Measurements from ENCODE around the gene NRIP3.

DNA sequence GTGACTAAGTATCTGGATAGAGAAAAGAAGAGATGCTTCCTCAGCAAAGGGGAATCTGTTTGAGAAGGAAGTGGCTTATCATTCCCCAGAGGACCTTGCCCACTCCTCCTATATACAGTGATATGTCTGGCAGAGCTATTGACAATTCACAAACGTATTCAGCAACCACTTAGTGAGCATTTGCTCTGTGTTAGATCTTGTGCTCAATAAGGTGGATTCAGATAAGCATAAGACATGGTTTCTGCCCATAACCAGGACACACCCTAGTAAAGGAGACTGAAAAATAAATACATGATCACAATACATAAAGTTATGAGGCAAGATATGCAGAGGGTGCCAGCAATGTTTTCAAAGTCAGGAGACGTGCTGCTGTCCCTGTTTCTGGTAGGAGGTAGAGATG is 41.0 kb downstream of the NRIP3 start:
- TF ChIP-seq, protein P1, sequence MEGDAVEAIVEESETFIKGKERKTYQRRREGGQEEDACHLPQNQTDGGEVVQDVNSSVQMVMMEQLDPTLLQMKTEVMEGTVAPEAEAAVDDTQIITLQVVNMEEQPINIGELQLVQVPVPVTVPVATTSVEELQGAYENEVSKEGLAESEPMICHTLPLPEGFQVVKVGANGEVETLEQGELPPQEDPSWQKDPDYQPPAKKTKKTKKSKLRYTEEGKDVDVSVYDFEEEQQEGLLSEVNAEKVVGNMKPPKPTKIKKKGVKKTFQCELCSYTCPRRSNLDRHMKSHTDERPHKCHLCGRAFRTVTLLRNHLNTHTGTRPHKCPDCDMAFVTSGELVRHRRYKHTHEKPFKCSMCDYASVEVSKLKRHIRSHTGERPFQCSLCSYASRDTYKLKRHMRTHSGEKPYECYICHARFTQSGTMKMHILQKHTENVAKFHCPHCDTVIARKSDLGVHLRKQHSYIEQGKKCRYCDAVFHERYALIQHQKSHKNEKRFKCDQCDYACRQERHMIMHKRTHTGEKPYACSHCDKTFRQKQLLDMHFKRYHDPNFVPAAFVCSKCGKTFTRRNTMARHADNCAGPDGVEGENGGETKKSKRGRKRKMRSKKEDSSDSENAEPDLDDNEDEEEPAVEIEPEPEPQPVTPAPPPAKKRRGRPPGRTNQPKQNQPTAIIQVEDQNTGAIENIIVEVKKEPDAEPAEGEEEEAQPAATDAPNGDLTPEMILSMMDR (IDR thresholded peaks at IDR 0.05) = no peak
- TF ChIP-seq POLR2A (IDR thresholded peaks at IDR 0.05) (no peak), POLR2AphosphoS5 (IDR thresholded peaks at IDR 0.05) (no peak), EP300 (IDR thresholded peaks at IDR 0.05) (no peak)
